K562 (cell line): Measurements from ENCODE around the gene PSEN1. TPM values are rescaled to one million over a fixed set of nuclear protein-coding genes. Genes with fewer than 3 reads are reported as not detected.

Experiments used
- CREB3 ChIP-seq: fragments of 450-650 bp; conservative IDR thresholded peaks from 2 replicates; pipeline ENCODE4 v1.6.1; 2016; ENCODE audit warnings: missing genetic modification characterization, low read depth, mild to moderate bottlenecking, missing compliant biosample characterization, moderate library complexity
- MECOM ChIP-seq: fragments of 250-450 bp; sonication (Bioruptor Pico); IDR thresholded peaks from 2 replicates; pipeline ENCODE4 v1.8.0; 2022; ENCODE audit warnings: inconsistent platforms
- OTX1 ChIP-seq: fragments of 450-650 bp; formaldehyde crosslinking; IDR thresholded peaks from 2 replicates; pipeline ENCODE4 v1.4.0; 2022; ENCODE audit warnings: mild to moderate bottlenecking
- TAF7 ChIP-seq: fragments of 450-650 bp; IDR thresholded peaks from 2 replicates; pipeline ENCODE4 v1.6.1; 2016; ENCODE audit warnings: missing genetic modification characterization, missing compliant biosample characterization
- ZKSCAN3 ChIP-seq: fragments of 250-450 bp; sonication (Bioruptor Pico); IDR thresholded peaks from 2 replicates; pipeline ENCODE4 v1.4.0; 2020
- ZNF197 ChIP-seq: fragments of 200-800 bp; sonication (Bioruptor generic); IDR thresholded peaks from 2 replicates; pipeline ENCODE4 v1.6.1; 2016; ENCODE audit warnings: low read depth, missing genetic modification characterization, missing compliant biosample characterization
- ZNF639 ChIP-seq, 2 experiments: fragments of 200-800 bp in 1 of 2; sonication (Bioruptor generic) in 1 of 2; sonication (generic) in 1 of 2; formaldehyde crosslinking in 1 of 2; IDR thresholded peaks in 1 of 2; conservative IDR thresholded peaks in 1 of 2; 2 replicates each; pipeline versions ENCODE4 v1.5.0 to v1.6.1; 2016 to 2020; ENCODE audit warnings: missing compliant biosample characterization in 1 of 2, missing genetic modification characterization in 1 of 2, missing genetic modification reagents in 1 of 2
- ZNF778 ChIP-seq: fragments of 450-650 bp; formaldehyde crosslinking; IDR thresholded peaks from 2 replicates; pipeline ENCODE4 v1.4.0; 2020; ENCODE audit warnings: mild to moderate bottlenecking, moderate library complexity
- polyA plus RNA-seq, 8 experiments: library from polyadenylated mRNA; depleted of rRNA in 4 of 8; stranded (reverse) in 5 of 8; unstranded in 3 of 8; fragments of >200 nt; fragmentation: Nextera tagmentation in 2 of 8; fragmentation: Illumina TruSeq in 1 of 8; extraction: Ambion mirVana in 2 of 8; extraction: Trizol in 1 of 8; gene quantifications; 2 replicates each; pipeline versions ENCODE4 v1.2.1 to v1.2.3, GENCODE V29; 2011 to 2014; ENCODE audit warnings: inconsistent platforms in 1 of 8, missing spikeins in 1 of 8
- total RNA-seq, 7 experiments: library from RNA; depleted of rRNA in 6 of 7; stranded (reverse); fragments of >200 nt in 6 of 7; fragmentation: Illumina TruSeq in 2 of 7; extraction: Trizol in 2 of 7; gene quantifications; 2 replicates each; pipeline versions ENCODE4 v1.2.1 to v1.2.3, GENCODE V29; 2011 to 2021; ENCODE audit warnings: low replicate concordance in 1 of 7

The PSEN1 gene
- total and polyA plus RNA-seq, 9 of the 15 experiments (the other 6 are each of a cell fraction or from before 2014, with no cell fraction given): 6.5 to 25.2 (median 14.3) TPM

- no peak for TF ChIP-seq ZNF639 (CRISPR knock-in tag; conservative IDR thresholded peaks at IDR 0.05 in 1 of 2, IDR thresholded peaks at IDR 0.05 in 1 of 2)
- TF ChIP-seq ZNF197: no peak
- no peak for TF ChIP-seq TAF7 (tag)
- TF ChIP-seq ZKSCAN3 (CRISPR knock-in tag): no peak
- no peak for TF ChIP-seq ZNF778 (CRISPR knock-in tag)
- TF ChIP-seq CREB3 (tag): no peak
- TF ChIP-seq MECOM (CRISPR knock-in tag): no peak
- TF ChIP-seq OTX1 (CRISPR knock-in tag): no peak
- TF ChIP-seq, all 486 proteins: peak for 0
Measured at GRCh38 chr14:73261520-73262426, 125.5 kb downstream of the PSEN1 start (continued).
